ENCODE measurements around the gene UBL7. TPM values are rescaled to one million over a fixed set of nuclear protein-coding genes. Genes with fewer than 3 reads are reported as not detected.

Gene UBL7
- polyA plus RNA-seq, 3 donors = 43.4 to 103 (median 95.1) TPM

DNA sequence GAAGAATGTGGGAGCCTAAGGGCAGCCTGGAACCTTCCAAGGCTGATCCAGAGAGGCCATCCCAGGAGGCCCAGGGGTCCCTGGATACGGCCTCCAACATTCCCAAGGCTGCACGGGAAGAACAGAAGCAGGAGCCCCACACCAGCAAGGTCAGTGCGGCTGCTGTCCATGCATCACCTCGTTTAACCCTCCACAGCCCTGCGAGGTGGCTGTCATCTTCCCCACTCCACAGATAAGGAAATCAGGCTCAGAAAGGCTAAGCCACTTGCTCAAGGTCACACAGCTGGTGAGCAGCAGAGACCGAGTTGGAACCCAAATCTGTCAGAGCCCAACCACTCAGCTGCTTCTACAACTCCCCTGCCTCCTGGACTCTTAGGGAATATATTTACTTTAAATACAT, 48.8 kb downstream of the UBL7 start:
- Histone ChIP-seq H3K9me3 (replicated peaks in 1 of 2; ENCODE audit: control insufficient read depth in 1 of 2, insufficient read depth in 1 of 2, low read length in 2 of 2) (no peaks in the 10 kb centered on the region), H3K27me3 (ENCODE audit: control insufficient read depth in 2 of 2, insufficient read depth in 2 of 2, low read length in 2 of 2) (no peaks in the 10 kb centered on the region), H3K36me3 (replicated peaks in 1 of 2; ENCODE audit: control insufficient read depth in 1 of 2, insufficient read depth in 2 of 2, low read length in 2 of 2) (no peaks in the 10 kb centered on the region), H3K9ac (ENCODE audit: insufficient read depth, low read length, poor library complexity, severe bottlenecking) (no peak overlapping the region), H3K4me1 (ENCODE audit: control insufficient read depth in 1 of 2, insufficient read depth in 2 of 2, low read length in 2 of 2) (peaks cover 7 to 11% of the 10 kb centered on the region in 2 donors), H2AFZ (ENCODE audit: insufficient read depth, low read depth, low read length, poor library complexity, severe bottlenecking) (no peak overlapping the region), H3K4me3 (replicated peaks in 1 of 3; ENCODE audit: low read depth in 2 of 3, low read length in 3 of 3) (no peak overlapping the region), H3K79me2 (ENCODE audit: insufficient read depth, low read length) (no peaks in the 10 kb centered on the region), H4K20me1 (ENCODE audit: insufficient read depth, low read length) (no peaks in the 10 kb centered on the region), H3K27ac (ENCODE audit: low read depth in 1 of 2, low read length in 2 of 2) (no peak overlapping the region), H3K4me2 (replicated peaks; ENCODE audit: extremely low read depth, low read length, poor library complexity, severe bottlenecking) (no peak overlapping the region)
- 96% methylated on average over 5 of the region's 6 CpGs for WGBS (ENCODE audit: insufficient coverage)
- H3K27ac Mint-ChIP-seq = no peak overlapping the region
- intact Hi-C loops (cut with micrococcal nuclease) = no loop called here
- H3K4me1 Mint-ChIP-seq = peaks cover 16% of the 10 kb centered on the region
- no peak overlapping the region for H3K4me3 Mint-ChIP-seq
- H3K9me3 Mint-ChIP-seq = no peaks in the 10 kb centered on the region
- H3K36me3 Mint-ChIP-seq = peaks cover 0 to 7% of the 10 kb centered on the region in 2 donors
- TF ChIP-seq, protein P1, sequence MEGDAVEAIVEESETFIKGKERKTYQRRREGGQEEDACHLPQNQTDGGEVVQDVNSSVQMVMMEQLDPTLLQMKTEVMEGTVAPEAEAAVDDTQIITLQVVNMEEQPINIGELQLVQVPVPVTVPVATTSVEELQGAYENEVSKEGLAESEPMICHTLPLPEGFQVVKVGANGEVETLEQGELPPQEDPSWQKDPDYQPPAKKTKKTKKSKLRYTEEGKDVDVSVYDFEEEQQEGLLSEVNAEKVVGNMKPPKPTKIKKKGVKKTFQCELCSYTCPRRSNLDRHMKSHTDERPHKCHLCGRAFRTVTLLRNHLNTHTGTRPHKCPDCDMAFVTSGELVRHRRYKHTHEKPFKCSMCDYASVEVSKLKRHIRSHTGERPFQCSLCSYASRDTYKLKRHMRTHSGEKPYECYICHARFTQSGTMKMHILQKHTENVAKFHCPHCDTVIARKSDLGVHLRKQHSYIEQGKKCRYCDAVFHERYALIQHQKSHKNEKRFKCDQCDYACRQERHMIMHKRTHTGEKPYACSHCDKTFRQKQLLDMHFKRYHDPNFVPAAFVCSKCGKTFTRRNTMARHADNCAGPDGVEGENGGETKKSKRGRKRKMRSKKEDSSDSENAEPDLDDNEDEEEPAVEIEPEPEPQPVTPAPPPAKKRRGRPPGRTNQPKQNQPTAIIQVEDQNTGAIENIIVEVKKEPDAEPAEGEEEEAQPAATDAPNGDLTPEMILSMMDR (IDR thresholded peaks at IDR 0.05) = no peak
- DNase-seq = no peak
- H3K27me3 Mint-ChIP-seq (ENCODE audit: low read depth in 3 of 3) = peaks cover 2% of the 10 kb centered on the region in 3 donors

DNA sequence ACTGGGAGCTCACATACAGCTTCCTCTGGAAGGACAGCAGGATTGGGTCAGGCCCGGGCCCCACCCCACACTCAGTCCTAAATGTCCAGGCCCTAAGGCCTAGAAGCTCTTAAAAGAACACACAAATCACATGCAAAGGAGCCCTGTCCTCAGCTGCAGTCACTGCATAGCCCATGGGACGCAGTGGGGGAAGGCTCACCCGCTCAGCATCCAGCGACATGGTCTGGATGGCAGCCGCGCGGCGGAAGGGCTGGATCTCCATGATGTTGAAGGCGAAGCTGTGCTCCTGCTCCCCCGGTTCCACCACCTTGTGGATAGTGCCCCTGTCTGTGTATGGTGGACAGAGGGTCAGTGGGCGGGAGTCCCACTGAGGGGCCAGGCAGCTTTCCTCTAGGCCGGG, 49.3 kb downstream of the UBL7 start:
- Mint-ChIP-seq H3K4me1 (peaks cover 16% of the 10 kb centered on the region), H3K27ac (no peak overlapping the region), H3K9me3 (no peaks in the 10 kb centered on the region), H3K36me3 (peaks cover 0 to 7% of the 10 kb centered on the region in 2 donors), H3K27me3 (ENCODE audit: low read depth in 3 of 3) (peaks cover 2% of the 10 kb centered on the region in 3 donors), H3K4me3 (no peak overlapping the region)
- intact Hi-C loops (cut with micrococcal nuclease) = no loop called here
- Histone ChIP-seq H3K4me3 (replicated peaks in 1 of 3; ENCODE audit: low read depth in 2 of 3, low read length in 3 of 3) (no peak overlapping the region), H3K27me3 (ENCODE audit: control insufficient read depth in 2 of 2, insufficient read depth in 2 of 2, low read length in 2 of 2) (no peaks in the 10 kb centered on the region), H3K4me1 (ENCODE audit: control insufficient read depth in 1 of 2, insufficient read depth in 2 of 2, low read length in 2 of 2) (peaks cover 7 to 11% of the 10 kb centered on the region in 2 donors), H3K9ac (ENCODE audit: insufficient read depth, low read length, poor library complexity, severe bottlenecking) (no peak overlapping the region), H2AFZ (ENCODE audit: insufficient read depth, low read depth, low read length, poor library complexity, severe bottlenecking) (no peak overlapping the region), H4K20me1 (ENCODE audit: insufficient read depth, low read length) (no peaks in the 10 kb centered on the region), H3K4me2 (replicated peaks; ENCODE audit: extremely low read depth, low read length, poor library complexity, severe bottlenecking) (no peak overlapping the region), H3K27ac (ENCODE audit: low read depth in 1 of 2, low read length in 2 of 2) (no peak overlapping the region), H3K36me3 (replicated peaks in 1 of 2; ENCODE audit: control insufficient read depth in 1 of 2, insufficient read depth in 2 of 2, low read length in 2 of 2) (no peaks in the 10 kb centered on the region), H3K79me2 (ENCODE audit: insufficient read depth, low read length) (no peaks in the 10 kb centered on the region), H3K9me3 (replicated peaks in 1 of 2; ENCODE audit: control insufficient read depth in 1 of 2, insufficient read depth in 1 of 2, low read length in 2 of 2) (no peaks in the 10 kb centered on the region)
- WGBS (ENCODE audit: insufficient coverage) = 95% methylated on average over 4 of the region's 12 CpGs
- TF ChIP-seq, protein P1 (IDR thresholded peaks at IDR 0.05) = no peak
- no peak for DNase-seq
